Breast epithelium (tissue), 4 donors: ENCODE results near the gene ASTN1. TPM values are rescaled to one million over a fixed set of nuclear protein-coding genes. Genes with fewer than 3 reads are reported as not detected.

Experiments used
- DNase-seq, 2 donors: peaks; one replicate each; pipeline ENCODE4 v3.0.0-alpha.2; 2019; ENCODE audit warnings: low spot score in 2 of 2
- H3K27ac ChIP-seq, 2 donors: fragments of 200-600 bp; sonication (generic) in 1 of 2; one replicate each; pipeline ENCODE4 v1.5.1; 2016 to 2019; ENCODE audit warnings: mild to moderate bottlenecking in 1 of 2
- H3K27me3 ChIP-seq, 2 donors: fragments of 200-600 bp; sonication (generic) in 1 of 2; one replicate each; pipeline versions ENCODE4 v1.5.1 to v1.6.0; 2017 to 2019; ENCODE audit warnings: control low read depth in 1 of 2, mild to moderate bottlenecking in 1 of 2
- H3K36me3 ChIP-seq: fragments of 200-600 bp; one replicate; pipeline ENCODE4 v1.5.1; 2019
- H3K4me1 ChIP-seq, 2 donors: fragments of 200-600 bp; sonication (generic); one replicate each; pipeline ENCODE4 v1.5.1; 2016 to 2019; ENCODE audit warnings: control low read depth in 1 of 2
- H3K4me3 ChIP-seq, 3 donors: fragments of 200-600 bp; sonication (generic); 1 replicate in 2 of 3; 2 replicates in 1 of 3; pipeline ENCODE4 v1.5.1; 2016 to 2019; ENCODE audit warnings: mild to moderate bottlenecking in 3 of 3, moderate library complexity in 2 of 3
- H3K9me3 ChIP-seq, 2 donors: fragments of 200-600 bp; sonication (generic) in 1 of 2; one replicate each; pipeline ENCODE4 v1.5.1; 2016 to 2019; ENCODE audit warnings: control low read depth in 1 of 2
- POLR2A ChIP-seq: fragments of 450-650 bp; IDR thresholded peaks from one replicate; pipeline ENCODE4 v1.6.1; 2016; ENCODE audit warnings: antibody characterized with exemption, mild to moderate bottlenecking, moderate library complexity
- POLR2AphosphoS5 ChIP-seq, 3 donors: sonication (generic); formaldehyde crosslinking; IDR thresholded peaks; one replicate each; pipeline ENCODE4 v1.6.1; 2017; ENCODE audit warnings: antibody characterized with exemption in 3 of 3
- intact Hi-C: fragments of 100-400 bp; cut with DNase I; formaldehyde crosslinking; loops from one replicate; pipeline ENCODE4 v1.15.1; 2023; ENCODE audit warnings: low total_unique reads
- total RNA-seq, 3 donors: library from RNA; depleted of rRNA; stranded (reverse); fragments of >200 nt; gene quantifications; one replicate each; pipeline ENCODE4 v1.1.0, GENCODE V29; 2016
- TF ChIP-seq, protein P1 (sequence below), 3 donors: fragments of 450-650 bp; IDR thresholded peaks; one replicate each; pipeline ENCODE4 v1.5.1; 2016 to 2017; ENCODE audit warnings: antibody characterized with exemption in 3 of 3, mild to moderate bottlenecking in 3 of 3, moderate library complexity in 3 of 3

ASTN1 gene
- total RNA-seq, 3 donors from 2014 or later: 0.16 to 1.5 (median 0.33) TPM

DNA sequence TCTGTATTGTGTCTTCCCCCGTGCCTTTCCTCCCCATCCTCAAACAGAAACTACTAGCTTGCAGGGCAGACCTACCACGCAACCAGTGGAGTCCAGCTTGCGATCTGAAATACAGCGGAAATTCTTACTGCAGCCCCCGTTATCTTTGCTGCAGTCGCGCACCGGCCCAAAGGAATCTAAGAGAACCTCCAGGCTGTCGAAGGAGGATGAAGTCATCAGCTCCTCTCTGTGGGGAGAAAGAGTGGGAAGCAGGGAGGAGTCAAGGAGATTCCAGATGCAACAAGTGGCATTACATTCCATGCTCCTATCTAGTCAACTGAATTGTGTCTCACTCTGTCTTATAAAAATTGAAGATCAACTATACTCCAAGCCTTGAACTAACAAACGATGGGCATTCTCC lies 206.9 kb downstream of the ASTN1 start:
- Histone ChIP-seq H3K27me3 (no peaks in the 10 kb centered on the region), H3K9me3 (no peaks in the 10 kb centered on the region), H3K4me3 (no peak overlapping the region), H3K36me3 (no peaks in the 10 kb centered on the region), H3K27ac (no peak overlapping the region), H3K4me1 (no peaks in the 10 kb centered on the region)
- intact Hi-C loops: no loop called here
- TF ChIP-seq, protein P1, sequence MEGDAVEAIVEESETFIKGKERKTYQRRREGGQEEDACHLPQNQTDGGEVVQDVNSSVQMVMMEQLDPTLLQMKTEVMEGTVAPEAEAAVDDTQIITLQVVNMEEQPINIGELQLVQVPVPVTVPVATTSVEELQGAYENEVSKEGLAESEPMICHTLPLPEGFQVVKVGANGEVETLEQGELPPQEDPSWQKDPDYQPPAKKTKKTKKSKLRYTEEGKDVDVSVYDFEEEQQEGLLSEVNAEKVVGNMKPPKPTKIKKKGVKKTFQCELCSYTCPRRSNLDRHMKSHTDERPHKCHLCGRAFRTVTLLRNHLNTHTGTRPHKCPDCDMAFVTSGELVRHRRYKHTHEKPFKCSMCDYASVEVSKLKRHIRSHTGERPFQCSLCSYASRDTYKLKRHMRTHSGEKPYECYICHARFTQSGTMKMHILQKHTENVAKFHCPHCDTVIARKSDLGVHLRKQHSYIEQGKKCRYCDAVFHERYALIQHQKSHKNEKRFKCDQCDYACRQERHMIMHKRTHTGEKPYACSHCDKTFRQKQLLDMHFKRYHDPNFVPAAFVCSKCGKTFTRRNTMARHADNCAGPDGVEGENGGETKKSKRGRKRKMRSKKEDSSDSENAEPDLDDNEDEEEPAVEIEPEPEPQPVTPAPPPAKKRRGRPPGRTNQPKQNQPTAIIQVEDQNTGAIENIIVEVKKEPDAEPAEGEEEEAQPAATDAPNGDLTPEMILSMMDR (IDR thresholded peaks at IDR 0.05): no peak
- TF ChIP-seq POLR2AphosphoS5 (IDR thresholded peaks at IDR 0.05) (no peak), POLR2A (no peak)
- no peak for DNase-seq

DNA sequence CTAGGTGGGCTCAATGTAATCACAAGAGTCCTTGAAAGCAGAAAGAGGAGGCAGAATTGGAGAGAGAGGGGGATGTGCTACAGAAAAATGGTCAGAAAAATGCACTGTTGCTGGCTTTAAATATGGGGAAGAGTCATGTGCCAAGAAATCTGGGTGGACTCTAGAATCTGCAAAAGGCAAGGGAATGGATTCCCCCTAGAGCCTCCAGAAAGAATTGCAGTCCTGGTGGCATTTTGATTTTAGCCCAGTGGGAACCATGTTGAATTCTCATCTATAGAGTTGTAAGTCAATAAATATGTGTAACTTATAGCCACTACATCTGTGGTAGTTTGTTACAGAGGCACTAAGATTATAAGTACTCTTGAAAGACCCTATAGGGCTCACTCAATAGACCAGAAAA lies 210.3 kb downstream of the ASTN1 start:
- Histone ChIP-seq H3K9me3 (no peaks in the 10 kb centered on the region), H3K36me3 (no peaks in the 10 kb centered on the region), H3K4me3 (no peak overlapping the region), H3K27me3 (no peaks in the 10 kb centered on the region), H3K4me1 (no peaks in the 10 kb centered on the region), H3K27ac (no peak overlapping the region)
- TF ChIP-seq POLR2AphosphoS5 (IDR thresholded peaks at IDR 0.05): no peak
- TF ChIP-seq POLR2A: no peak
- TF ChIP-seq, protein P1 (IDR thresholded peaks at IDR 0.05): no peak
- intact Hi-C loops: no loop called here
- DNase-seq: no peak

DNA sequence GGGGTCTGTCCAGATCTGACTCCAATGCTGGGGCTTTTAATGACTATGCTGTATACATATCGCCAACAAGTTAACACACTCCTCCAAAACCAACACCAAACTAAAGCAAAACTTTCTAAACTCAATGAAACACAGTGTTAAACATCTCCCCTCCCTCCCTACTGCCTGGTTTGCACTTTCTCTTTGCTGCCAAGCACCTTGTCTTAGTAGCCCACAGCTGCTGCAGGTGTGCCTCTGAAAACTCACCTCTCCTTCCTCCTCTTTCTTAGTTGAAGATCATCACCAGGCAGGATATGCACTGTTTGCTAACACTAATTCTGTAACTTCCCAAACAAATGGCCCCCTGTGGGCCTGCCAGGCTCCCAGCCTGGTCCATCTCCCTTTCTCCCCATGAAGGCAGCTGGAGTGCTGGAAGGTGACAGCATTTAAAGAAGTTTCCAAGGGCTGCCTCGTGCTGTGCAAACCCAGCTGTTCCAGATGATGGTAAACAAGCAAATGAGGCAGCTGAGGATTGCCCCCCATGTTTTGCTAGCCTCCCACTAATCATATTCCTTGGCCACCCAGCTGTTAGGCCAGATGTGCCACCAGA lies 213.7 kb downstream of the ASTN1 start:
- Histone ChIP-seq H3K27ac (no peak overlapping the region), H3K27me3 (no peaks in the 10 kb centered on the region), H3K4me3 (no peak overlapping the region), H3K9me3 (no peaks in the 10 kb centered on the region), H3K36me3 (no peaks in the 10 kb centered on the region), H3K4me1 (no peaks in the 10 kb centered on the region)
- intact Hi-C loops: no loop called here
- TF ChIP-seq, protein P1 (IDR thresholded peaks at IDR 0.05): no peak
- no peak for TF ChIP-seq POLR2A
- no peak for TF ChIP-seq POLR2AphosphoS5 (IDR thresholded peaks at IDR 0.05)
- DNase-seq: no peak

DNA sequence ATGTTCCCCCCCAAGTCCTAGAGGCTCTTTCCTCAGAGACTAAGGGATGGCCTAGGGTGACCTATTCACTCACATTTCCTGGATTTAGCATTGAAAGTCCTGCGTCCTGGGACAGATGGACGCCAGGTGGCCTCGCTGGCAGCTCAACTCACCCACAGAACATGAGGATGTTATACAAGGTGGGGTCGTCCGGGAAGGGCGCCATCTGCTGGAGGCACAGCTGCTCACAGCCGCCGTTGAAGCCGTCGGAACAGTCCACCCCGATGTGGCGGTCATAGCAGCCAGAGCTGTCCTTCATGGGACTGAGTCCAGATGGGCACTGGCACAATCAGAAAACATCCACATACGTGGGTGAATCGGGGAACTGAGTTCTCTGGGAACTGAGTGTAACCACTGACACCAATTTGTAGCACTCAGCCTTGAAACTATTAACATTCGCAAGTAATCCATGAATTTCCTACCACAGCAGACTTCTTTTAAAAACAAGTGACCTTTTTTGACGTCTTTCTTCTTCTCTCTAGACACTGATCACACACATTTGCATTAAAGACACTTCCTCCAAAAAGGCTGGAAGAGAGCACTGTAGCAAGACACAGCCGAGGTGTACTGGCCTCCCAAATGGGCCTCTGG lies 215.4 kb downstream of the ASTN1 start:
- intact Hi-C loops: no loop called here
- Histone ChIP-seq H3K27me3 (no peaks in the 10 kb centered on the region), H3K36me3 (no peaks in the 10 kb centered on the region), H3K27ac (no peak overlapping the region), H3K9me3 (no peaks in the 10 kb centered on the region), H3K4me1 (no peaks in the 10 kb centered on the region), H3K4me3 (no peak overlapping the region)
- TF ChIP-seq POLR2A (no peak), POLR2AphosphoS5 (IDR thresholded peaks at IDR 0.05) (no peak)
- TF ChIP-seq, protein P1 (IDR thresholded peaks at IDR 0.05): peak in 1 of 3 donors; percentile 24
- peak in 1 of 2 donors; percentile 53 for DNase-seq

DNA sequence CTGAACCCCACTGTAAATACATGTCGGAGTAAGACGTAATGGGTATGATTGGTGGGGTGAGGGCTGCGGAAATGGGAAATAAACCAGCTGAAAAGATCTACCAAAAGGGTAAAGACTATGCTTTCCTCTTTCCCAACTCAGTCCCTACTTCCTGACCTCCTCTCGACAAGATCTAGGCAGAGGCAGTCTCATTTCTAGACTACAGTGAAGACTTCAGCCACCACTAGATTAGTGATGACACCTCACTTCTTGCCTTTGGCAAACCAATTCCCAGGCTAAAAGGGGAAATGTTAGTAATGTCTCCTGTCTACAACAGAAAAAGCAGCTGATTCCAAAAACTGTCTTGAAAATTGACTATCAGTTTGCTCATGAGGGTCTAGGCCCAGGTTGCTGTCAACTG lies 219.9 kb downstream of the ASTN1 start:
- no peak overlapping the region for H3K4me3 ChIP-seq
- H3K36me3 ChIP-seq: no peaks in the 10 kb centered on the region
- H3K27ac ChIP-seq: no peak overlapping the region
- no peaks in the 10 kb centered on the region for H3K4me1 ChIP-seq
- intact Hi-C loops: no loop called here
- TF ChIP-seq POLR2AphosphoS5 (IDR thresholded peaks at IDR 0.05) (no peak), POLR2A (no peak)
- TF ChIP-seq, protein P1 (IDR thresholded peaks at IDR 0.05): no peak
- H3K9me3 ChIP-seq: no peaks in the 10 kb centered on the region
- no peak for DNase-seq
- H3K27me3 ChIP-seq: no peaks in the 10 kb centered on the region
